DMS 273 (cell line): ENCODE measurements around the gene TRIM14.
A peak's percentile ranks its signal among the peaks of the same experiment; 100 is the strongest.

ENCODE experiments used
- DNase-seq: peaks from one replicate; lab custom pipeline; 2025; ENCODE audit not compliant: unreplicated experiment; lab: John Stamatoyannopoulos, UW

The TRIM14 gene

DNA sequence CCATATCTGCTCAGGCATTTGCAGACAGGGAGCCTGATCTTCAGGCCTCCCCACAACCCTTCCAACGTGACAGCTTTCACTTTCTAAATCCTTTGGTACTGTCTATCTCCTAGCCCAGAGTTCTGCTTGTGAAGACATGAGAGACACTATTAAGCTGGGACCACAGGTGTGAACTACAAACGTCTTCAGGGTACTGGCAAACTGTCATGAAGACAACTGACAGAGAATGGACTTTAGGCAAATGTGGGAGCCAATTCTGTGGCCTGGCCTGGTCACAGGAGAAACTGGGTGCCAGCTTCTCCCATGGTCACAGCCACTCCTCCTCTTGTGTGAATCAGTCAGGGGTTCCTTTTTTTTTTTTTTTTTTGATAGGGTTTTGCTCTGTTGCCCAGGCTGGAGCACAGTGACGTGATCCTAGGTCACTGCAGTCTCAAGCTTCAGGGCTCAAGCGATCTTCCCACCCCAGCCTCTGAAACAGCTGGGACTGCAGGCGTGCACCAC is 10.4 kb downstream of the TRIM14 start:
- no peak for DNase-seq

DNA sequence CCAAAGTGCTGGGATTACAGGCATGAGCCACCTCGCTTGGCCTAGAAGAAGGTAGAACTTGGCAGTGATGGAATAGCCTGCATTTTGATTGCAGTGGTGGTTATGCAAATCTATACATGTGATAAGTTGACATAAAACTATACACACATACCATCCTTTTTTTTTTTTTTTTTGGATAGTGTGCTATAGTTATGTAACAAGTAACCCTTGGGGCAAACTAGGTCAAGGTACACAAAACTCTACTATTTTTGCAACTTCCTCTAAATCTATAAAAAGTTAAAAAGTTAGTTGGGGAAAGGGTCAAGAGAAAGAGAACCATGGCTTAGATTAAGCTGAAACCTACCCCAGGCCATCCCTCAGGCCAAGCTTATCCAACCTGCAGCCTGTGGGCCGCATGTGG is 11.1 kb downstream of the TRIM14 start:
- DNase-seq = no peak

DNA sequence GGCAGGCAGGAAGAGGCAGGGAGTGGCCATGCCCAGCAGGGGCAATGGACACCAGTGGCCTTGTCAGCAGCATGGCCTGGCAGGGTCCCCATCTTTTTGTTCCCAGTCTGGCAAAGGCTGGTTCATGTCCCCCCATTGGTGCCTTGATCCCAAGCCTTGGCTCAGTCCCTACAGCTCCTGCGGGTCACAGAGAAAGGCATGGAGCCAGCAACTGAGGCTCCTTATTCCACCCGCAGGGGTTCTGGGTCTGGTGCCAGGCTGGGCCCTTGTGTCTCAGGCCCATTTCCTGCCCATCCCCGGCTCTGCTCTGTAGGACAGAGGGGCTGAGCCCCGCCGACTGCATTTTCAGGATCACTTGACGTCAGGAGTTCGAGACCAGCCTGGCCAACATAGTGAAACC is 14.0 kb downstream of the TRIM14 start:
- DNase-seq = no peak

DNA sequence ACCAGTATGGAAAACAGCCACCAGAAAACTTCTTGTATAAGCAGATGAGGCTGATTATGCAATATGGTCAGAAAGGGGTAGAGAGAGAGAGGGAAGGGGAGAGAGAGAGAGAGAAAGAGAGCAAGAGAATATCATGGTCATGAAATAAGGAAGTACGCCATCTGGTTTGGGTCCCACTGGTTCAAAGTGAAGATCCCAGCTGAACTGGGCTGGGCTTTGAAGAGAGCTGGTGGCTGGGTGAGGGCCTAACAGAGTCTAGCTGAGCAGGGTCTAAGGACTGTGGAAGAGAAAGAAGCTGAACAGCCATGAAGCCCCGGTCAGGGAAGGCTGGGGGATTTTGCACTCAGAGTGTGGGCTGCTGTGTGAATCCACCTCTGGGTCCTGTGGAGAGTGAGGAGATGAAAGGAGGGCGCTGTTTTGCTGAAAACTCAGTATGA is 14.6 kb downstream of the TRIM14 start:
- DNase-seq = no peak

DNA sequence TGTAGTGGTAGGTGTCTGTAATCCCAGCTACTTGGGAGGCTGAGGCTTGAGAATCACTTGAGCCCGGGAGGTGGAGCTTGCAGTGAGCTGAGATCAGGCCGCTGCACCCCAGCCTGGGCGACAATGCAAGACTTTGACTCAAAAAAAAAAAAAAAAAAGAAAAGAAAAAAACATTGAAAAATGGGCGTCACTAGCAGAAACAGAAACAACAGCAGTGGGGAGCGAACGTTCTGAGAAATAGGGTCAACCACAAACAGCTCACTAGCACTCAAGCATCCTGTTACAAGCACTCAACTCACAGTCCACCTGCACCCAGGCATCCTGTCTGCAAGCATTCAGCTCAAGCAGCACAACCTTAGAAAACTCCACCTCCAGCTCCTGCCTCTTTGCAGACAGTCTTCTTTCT is 17.2 kb downstream of the TRIM14 start:
- DNase-seq = no peak

DNA sequence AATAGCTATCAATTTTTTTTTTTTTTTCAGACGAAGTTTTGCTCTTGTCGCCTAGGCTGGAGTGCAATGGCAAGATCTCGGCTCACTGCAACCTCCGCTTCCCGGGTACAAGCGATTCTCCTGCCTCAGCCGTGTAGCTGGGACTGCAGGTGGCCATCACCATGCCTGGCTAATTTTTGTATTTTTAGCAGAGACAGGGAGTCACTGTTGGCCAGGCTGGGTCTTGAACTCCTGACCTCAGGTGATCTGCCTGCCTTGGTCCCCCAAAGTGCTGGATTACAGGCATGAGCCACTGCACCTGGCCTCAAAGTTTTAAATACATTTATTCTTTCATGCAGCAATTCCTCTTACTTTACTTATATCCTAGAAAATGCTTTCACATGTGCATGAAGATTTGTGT is 17.6 kb downstream of the TRIM14 start:
- DNase-seq = no peak

DNA sequence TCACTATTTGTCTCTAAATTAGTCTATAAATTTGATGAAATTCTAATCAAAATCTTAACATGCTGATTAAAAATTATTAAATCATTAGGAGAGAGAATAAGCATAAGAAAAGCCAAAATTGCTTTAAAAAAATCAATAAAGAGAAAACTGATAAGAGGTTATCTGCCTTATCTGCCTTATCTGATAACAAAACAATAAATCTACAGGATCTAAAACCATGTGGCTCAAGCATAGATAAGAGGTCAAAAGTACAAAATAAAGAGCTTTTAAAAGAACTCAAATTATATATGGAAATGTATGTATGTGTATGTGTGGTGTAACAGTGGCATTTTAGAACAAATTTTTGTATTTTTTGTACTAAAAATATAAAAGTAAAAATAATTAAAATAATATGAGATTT is 18.6 kb downstream of the TRIM14 start:
- no peak for DNase-seq

DNA sequence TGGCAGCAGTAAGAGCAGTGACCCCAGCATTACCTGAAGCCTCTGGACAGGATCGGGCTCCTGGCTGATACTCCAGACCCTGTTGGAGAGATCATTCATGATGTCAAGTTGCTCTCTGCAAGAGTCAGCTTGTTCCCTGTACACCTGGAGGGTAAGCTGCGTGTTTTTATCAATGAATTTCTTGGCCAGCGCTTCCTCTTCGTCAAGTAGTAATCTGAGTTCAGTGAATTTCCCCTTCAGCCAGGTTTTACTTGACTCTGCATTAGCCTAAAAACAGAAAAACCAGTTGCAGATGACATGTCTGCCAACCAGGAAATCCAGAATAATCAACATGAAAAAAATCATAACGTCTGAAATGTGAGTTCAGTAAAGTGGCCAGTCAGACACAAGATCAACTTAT is 19.1 kb downstream of the TRIM14 start:
- no peak for DNase-seq

DNA sequence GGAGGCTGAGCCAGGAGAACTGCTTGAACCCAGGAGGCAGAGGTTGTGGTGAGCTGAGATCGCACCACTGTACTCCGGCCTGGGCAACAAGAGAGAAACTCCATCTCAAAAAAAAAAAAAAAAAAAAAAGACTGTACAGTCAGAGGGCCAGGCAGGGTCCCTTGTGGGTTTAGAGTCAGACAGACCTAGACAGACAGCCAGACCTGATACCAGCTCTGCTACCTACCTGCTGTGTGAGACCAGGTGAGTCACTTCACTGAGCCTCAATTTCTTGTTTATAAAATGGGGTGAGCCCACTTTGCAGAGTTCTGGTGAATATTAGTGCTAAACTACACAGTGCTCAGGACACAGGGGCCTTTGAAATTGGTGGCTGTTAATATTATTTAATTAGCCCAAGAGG is 19.7 kb downstream of the TRIM14 start:
- DNase-seq = no peak

DNA sequence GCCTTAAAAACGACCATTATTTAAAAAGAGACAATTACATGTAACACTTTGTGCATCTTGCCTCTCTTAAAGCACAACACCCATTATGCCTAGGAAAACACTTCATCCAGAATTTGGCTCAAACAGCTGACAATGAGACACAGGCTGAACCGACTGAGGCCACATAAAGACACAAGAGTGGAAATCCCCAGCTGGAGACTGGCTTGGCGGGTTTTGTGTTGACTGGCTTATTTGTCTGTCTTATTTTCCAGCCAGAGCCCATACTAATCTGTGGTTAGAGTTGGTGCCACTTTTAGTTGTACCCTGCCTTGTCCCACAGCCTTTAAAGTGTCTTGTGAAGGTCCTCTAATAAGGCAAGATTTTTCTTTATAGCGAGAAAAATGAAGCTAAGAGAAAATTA is 21.2 kb downstream of the TRIM14 start:
- DNase-seq = no peak

DNA sequence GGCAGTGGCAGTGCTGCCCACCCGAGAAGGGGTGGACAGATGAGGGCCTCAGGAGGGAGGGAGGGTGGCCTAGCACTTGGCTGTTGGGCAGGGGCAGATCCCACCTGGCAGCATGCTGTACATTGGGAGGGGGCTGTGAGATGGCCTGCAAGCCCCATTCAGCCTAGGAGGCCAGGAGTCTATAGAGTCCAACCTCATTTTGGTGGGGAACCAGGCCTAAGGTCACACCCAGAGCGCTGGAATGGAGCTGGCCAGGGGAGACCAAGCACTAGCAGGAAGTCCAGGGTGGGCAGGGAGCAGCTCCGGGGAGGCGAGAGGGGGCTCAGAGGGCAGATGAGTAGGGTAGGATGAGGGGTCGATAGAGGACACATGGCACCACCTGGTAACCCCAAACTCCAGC is 22.9 kb downstream of the TRIM14 start:
- DNase-seq = no peak

DNA sequence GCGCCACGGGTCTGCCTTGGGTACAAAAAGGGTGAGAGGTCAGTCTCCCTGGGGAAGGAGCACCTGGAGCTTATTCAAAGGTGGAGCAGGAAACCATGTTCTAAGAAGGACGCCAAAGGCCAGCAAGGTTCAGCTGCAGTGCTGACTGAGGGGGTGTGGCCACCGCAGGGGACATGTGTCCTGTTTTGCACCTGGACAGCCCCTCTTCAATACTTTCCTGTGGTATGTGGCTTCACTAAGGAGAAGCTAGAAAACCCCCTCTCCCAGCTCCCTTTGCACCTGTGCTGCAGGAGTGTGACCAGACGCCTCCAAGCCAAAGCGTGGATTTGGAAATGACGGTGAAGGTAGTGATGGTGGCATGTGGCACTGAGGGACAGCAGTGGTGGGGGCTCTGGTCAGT is 23.6 kb downstream of the TRIM14 start:
- DNase-seq = no peak

DNA sequence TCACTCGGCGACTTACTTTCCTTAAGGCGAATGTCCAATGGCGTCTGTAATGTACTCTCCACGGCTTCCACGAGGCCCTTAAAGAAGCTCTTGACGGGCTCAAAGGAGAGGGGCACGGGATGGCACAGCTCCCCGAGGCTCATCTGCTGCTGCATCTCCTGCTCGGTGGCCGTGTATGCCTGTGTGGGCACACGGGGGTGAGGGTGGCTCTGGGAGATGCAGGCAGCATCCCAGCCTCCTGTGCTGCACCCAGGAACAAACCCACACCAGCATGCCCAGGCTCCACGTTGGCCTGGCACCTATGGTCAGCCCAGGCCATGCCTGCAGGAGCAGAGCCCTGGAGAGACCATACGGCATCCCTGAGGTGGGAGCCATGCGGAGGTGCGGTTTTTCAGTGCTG is 24.2 kb downstream of the TRIM14 start:
- DNase-seq = no peak

DNA sequence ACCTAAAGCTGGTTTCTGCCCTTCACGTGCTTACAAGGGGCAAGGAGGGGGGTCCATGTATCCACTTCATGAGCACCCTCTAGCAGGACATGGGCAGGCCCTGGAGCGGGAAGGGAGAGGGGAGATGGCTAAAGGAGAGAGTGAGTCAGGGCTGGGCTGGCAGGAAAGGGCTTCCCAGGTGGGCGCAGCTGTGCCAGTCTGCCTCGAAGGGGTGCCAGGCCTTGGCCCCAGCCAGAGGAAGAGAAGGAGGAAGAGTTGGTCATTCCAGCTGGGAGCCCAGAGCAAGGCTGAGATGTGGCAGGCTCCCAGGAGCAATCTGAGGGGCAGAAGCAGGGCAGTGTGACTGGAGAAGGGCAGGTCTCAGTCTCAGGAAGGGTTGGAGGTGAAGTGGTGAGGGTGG is 24.7 kb downstream of the TRIM14 start:
- DNase-seq = no peak

DNA sequence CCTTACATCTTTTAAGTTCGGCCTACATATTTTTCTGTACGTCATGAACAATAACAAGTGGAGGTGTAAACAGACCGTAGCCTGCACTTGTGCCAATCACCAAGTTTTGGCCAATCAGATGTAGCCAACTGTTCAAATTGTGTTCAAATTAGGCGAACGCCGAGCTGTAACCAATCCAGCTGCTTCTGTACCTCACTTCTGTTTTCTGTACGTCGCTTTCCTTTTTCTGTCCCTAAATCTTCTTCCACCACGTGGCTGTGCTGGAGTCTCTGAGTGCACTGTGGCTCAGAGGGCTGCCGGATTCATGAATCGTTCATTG is 26.4 kb downstream of the TRIM14 start:
- no peak for DNase-seq

DNA sequence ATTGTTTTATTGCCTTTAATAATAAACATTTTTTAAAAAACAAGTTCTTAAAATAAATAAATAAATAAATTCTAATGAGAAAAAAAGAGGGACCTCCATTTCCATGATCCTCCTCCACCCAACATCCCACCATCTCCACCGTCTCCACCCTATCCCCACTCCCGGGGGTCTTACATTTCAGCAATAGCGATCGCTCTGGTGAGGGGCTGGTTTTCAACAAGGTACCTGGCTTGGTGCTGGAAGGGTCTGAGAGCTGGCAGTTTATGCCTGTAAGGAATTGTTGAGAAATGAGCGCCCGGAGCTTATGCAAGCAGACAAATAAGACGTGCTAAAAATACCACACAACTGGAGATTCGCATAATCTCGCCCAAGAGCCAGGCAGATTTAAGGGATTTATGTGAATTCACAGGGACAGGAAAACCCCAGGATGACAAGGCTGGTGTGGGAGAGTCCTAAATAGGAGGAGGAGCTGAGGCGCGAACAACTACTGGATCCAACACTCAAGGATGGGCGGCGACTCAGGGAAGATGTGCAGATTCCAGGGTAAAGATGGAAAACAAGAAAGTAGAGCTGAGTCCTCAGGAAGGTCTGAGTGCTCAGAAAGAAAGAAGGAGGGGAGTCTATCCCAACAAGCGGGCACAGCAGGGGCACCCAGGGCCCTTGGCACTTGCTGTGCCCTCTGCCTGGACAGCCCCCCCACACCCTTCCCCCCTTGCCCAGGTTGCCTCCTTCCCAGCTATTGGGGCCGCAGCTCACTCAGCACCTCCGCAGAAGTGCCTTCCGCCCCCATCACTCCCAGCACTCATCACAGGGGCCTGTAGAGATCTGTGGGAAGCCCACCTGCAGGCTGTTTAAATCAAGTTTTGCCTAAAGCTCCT is 27.0 kb downstream of the TRIM14 start:
- DNase-seq = no peak

DNA sequence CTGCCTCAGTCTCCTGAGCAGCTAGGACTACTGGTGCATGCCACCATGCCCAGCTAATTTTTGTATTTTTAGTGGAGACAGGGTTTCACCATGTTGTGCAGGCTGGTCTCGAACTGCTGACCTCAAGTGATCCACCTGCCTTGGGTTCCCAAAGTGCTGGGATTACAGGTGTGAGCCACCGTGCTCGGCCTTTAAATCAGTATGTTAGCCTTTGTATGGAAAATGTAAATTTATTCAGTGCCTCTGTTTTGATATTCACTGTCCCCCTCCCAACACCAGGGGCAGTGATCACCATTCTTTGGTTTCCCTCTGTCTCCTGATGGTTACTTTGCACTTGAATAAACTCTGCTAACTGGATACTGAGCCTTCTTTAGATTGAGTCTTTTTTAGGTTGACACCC is 28.3 kb downstream of the TRIM14 start:
- DNase-seq = peak; percentile 23

DNA sequence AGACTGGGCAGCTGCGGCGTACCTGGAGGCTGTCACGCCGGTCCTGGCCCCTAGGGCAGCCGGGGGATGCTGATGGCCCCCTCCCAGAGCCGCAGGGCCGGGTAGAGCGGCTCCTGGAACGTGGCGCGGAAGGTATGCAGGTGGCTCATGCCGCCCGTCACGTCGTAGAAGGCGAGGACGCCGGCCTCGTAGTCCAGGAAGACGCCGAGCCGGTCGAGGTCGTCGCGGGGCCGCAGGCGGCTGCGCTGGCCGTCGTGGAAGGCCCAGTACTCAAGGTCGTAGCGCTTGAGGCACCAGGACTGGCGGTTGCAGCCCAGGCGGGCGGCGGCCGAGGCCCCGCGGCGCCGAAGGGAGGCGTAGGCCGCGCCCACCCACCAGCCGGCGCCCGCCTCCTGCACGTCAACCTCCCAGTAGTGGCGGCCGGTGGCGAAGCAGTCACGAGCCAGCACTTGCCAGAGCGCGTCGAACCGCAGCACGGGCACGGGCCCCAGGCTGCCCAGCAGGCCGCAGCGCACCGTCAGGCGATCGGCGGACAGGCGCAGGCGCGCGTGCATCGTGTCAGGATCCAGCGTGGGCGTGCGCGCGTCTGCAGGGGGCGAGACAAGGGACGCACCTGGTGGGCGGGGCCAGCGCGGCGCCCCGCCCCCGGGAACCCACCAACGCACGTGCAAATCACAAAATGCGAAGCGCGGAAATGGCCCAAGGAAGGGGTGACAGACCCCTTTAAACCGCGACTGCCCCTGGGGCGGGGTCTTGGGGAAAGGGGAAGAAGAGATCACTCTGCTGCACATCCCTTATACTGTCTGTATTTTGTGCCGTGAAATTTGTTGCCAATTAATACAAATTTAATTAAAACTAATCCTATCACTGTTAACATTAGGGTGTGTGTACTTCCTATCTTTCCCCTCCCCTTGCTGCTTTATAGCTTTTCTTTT is 31.3 kb downstream of the TRIM14 start:
- no peak for DNase-seq

DNA sequence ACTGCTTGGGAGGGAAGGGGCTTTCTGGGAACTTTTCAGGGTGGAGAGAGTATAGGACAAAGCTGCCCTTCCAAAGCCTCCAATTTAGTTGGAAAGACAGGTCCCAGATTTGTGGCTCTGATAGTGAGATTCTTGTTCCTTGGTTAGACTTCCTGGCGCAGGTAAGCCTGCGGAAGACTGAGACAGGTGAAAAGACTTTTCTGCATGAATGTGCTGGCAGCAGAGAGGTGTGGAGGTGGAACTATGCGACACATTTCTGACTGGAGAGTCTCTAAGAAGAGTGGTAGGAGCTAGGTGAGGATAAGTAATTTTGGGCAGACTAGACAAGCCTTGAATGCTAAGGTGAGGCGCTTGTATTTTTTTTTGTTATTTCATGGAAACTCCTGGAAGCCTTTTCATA is 32.6 kb downstream of the TRIM14 start:
- DNase-seq = no peak

DNA sequence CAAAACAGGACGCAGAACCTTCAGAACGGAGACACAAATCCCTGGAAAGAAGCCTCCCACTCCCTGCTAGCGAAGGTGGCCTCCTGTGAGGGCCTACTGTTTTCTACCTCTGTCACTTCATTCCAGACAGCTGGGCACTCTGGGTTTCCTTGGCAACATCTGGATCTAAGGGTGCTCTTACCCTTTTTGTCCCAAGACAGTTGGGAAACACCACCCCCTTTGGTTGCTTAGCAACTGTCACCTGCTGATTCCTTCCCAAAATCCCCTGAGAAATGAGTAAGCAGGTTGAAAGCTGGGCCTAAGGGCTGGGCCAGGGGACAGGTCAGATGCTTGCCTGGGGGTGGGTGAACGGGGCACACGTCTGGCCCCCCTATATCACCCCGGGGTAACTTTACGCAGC is 33.1 kb downstream of the TRIM14 start:
- peak; percentile 56 for DNase-seq

DNA sequence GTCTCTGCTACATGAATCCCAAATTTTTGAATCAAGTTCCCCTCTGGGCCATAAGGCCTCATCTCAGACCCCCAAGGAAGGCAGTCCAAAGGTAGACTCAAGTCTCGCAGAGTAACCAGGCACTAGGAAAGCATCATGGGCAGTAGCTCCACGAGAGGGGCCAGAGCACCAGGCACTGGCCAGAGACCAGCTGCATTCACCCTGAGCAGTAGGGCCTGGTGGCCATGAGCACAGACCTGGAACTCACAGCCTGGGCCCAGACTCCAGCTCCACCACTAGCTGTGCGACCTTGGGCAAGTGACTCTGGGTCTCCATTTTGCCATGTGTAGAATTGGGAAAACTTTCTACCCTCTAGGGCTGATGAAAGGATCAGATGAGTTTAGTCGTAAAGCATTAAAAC is 34.0 kb downstream of the TRIM14 start:
- DNase-seq = no peak

DNA sequence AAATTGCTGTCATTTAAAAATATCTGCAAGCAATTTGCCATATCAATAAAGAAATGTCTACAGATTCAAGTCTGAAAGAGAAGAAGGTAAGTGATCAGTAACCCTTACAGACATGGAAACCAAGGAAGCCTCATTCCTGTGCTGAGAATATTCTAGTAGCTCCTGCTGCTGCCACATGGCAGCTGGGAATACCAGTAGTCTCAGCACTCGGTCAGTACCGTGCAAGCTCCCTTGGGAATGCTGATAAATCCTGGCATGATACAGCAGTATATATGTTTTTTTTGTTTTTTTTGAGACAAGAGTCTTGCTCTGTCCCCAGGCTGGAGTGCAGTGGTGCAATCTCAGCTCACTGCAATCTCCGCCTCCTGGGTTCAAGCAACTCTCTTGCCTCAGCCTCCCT is 34.6 kb downstream of the TRIM14 start:
- no peak for DNase-seq
